K562 (cell line): ENCODE data around the gene EMC9. TPM values are rescaled to one million over a fixed set of nuclear protein-coding genes. Genes with fewer than 3 reads are reported as not detected.

Experiments used
- C11orf30 ChIP-seq: fragments of 450-650 bp; IDR thresholded peaks from 2 replicates; pipeline ENCODE4 v1.6.1; 2016; ENCODE audit warnings: low read depth, mild to moderate bottlenecking
- CAMTA2 ChIP-seq: fragments of 250-450 bp; sonication (Bioruptor Pico); conservative IDR thresholded peaks from 2 replicates; pipeline ENCODE4 v1.5.1; 2022
- DEAF1 ChIP-seq: fragments of 450-650 bp; formaldehyde crosslinking; IDR thresholded peaks from 2 replicates; pipeline ENCODE4 v1.4.0; 2020; ENCODE audit warnings: mild to moderate bottlenecking, moderate library complexity
- E2F3 ChIP-seq: fragments of 250-450 bp; sonication (Bioruptor Pico); IDR thresholded peaks from 2 replicates; pipeline ENCODE4 v1.4.0; 2020; ENCODE audit warnings: mild to moderate bottlenecking
- EGR1 ChIP-seq: fragments of 450-650 bp; conservative IDR thresholded peaks from 2 replicates; pipeline ENCODE4 v1.6.1; 2017; ENCODE audit warnings: mild to moderate bottlenecking
- JUND ChIP-seq, 2 experiments: IDR thresholded peaks; 2 replicates in 1 of 2; 3 replicates in 1 of 2; pipeline ENCODE4 v1.6.1; 2011; ENCODE audit warnings: borderline replicate concordance in 2 of 2, low read depth in 2 of 2, low read length in 2 of 2, improper control_type of control experiment in 1 of 2, missing biosample characterization in 1 of 2, missing genetic modification characterization in 1 of 2, missing genetic modification reagents in 1 of 2
- KLF1 ChIP-seq: fragments of 450-650 bp; IDR thresholded peaks from 2 replicates; pipeline ENCODE4 v1.6.1; 2016; ENCODE audit warnings: missing genetic modification characterization, missing compliant biosample characterization
- MBD1 ChIP-seq: fragments of 250-450 bp; sonication (Bioruptor Pico); IDR thresholded peaks from 2 replicates; pipeline ENCODE4 v1.8.0; 2022; ENCODE audit warnings: inconsistent platforms
- NR2F6 ChIP-seq: fragments of 450-650 bp; formaldehyde crosslinking; IDR thresholded peaks from 2 replicates; pipeline ENCODE4 v1.4.0; 2020; ENCODE audit warnings: mild to moderate bottlenecking
- PATZ1 ChIP-seq: fragments of 250-450 bp; sonication (Bioruptor Pico); IDR thresholded peaks from 2 replicates; pipeline ENCODE4 v1.5.0; 2020; ENCODE audit warnings: mild to moderate bottlenecking, borderline replicate concordance
- RUNX1 ChIP-seq: sonication (generic); IDR thresholded peaks from 2 replicates; pipeline ENCODE4 v1.6.1; 2016; ENCODE audit warnings: antibody characterized with exemption, low read depth
- SAP30 ChIP-seq: fragments of 200-600 bp; sonication (generic); IDR thresholded peaks from 2 replicates; pipeline ENCODE4 v1.6.1; 2012; ENCODE audit warnings: borderline replicate concordance, low read depth, mild to moderate bottlenecking, moderate library complexity, low read length, control low read depth, inconsistent platforms; ENCODE audit not compliant: insufficient read depth, poor library complexity, severe bottlenecking
- SLC30A9 ChIP-seq: fragments of 250-450 bp; sonication (Bioruptor Pico); IDR thresholded peaks from 2 replicates; pipeline ENCODE4 v1.8.0; 2022; ENCODE audit warnings: mild to moderate bottlenecking, moderate library complexity
- THRAP3 ChIP-seq: fragments of 450-650 bp; IDR thresholded peaks from 2 replicates; pipeline ENCODE4 v1.6.1; 2016; ENCODE audit warnings: mild to moderate bottlenecking, inconsistent platforms, borderline replicate concordance
- THRB ChIP-seq: fragments of 450-650 bp; formaldehyde crosslinking; conservative IDR thresholded peaks from 2 replicates; pipeline ENCODE4 v1.4.0; 2022; ENCODE audit warnings: mild to moderate bottlenecking, missing genetic modification characterization
- XRCC4 ChIP-seq: IDR thresholded peaks from one replicate; pipeline ENCODE4 v1.6.1; 2011; ENCODE audit not compliant: insufficient read depth, insufficient read length; ENCODE audit errors: extremely low read depth
- ZNF449 ChIP-seq: fragments of 250-450 bp; sonication (Bioruptor Pico); IDR thresholded peaks from 2 replicates; pipeline ENCODE4 v1.8.0; 2022; ENCODE audit warnings: moderate library complexity, mild to moderate bottlenecking, inconsistent platforms
- ZNF766 ChIP-seq: fragments of 200-800 bp; sonication (Bioruptor generic); conservative IDR thresholded peaks from 2 replicates; pipeline ENCODE4 v1.6.1; 2016; ENCODE audit warnings: missing genetic modification characterization, missing compliant biosample characterization
- ZNF79 ChIP-seq: fragments of 250-450 bp; sonication (Bioruptor Pico); IDR thresholded peaks from 2 replicates; pipeline ENCODE4 v1.4.0; 2020; ENCODE audit warnings: low read depth, mild to moderate bottlenecking, moderate library complexity
- polyA plus RNA-seq, 8 experiments: library from polyadenylated mRNA; depleted of rRNA in 4 of 8; stranded (reverse) in 5 of 8; unstranded in 3 of 8; fragments of >200 nt; fragmentation: Nextera tagmentation in 2 of 8; fragmentation: Illumina TruSeq in 1 of 8; extraction: Ambion mirVana in 2 of 8; extraction: Trizol in 1 of 8; gene quantifications; 2 replicates each; pipeline versions ENCODE4 v1.2.1 to v1.2.3, GENCODE V29; 2011 to 2014; ENCODE audit warnings: inconsistent platforms in 1 of 8, missing spikeins in 1 of 8
- total RNA-seq, 7 experiments: library from RNA; depleted of rRNA in 6 of 7; stranded (reverse); fragments of >200 nt in 6 of 7; fragmentation: Illumina TruSeq in 2 of 7; extraction: Trizol in 2 of 7; gene quantifications; 2 replicates each; pipeline versions ENCODE4 v1.2.1 to v1.2.3, GENCODE V29; 2011 to 2021; ENCODE audit warnings: low replicate concordance in 1 of 7

The EMC9 gene
- total and polyA plus RNA-seq, 9 of the 15 experiments (the other 6 are each of a cell fraction or from before 2014, with no cell fraction given): 3.1 to 13.2 (median 7.8) TPM

- TF ChIP-seq SAP30: peak; percentile 33
- TF ChIP-seq E2F3: no peak
- no peak for TF ChIP-seq THRB (CRISPR knock-in tag)
- TF ChIP-seq PATZ1 (CRISPR knock-in tag): no peak
- TF ChIP-seq THRAP3: no peak
- TF ChIP-seq ZNF79 (CRISPR knock-in tag): no peak
- TF ChIP-seq ZNF766 (CRISPR knock-in tag): no peak
- TF ChIP-seq DEAF1 (CRISPR knock-in tag): no peak
- no peak for TF ChIP-seq NR2F6
- no peak for TF ChIP-seq RUNX1
- TF ChIP-seq MBD1 (CRISPR knock-in tag): no peak
- no peak for TF ChIP-seq KLF1 (tag)
- TF ChIP-seq EGR1: peak; percentile 39
- TF ChIP-seq SLC30A9: no peak
- TF ChIP-seq ZNF449 (CRISPR knock-in tag): no peak
- no peak for TF ChIP-seq C11orf30
- no peak for TF ChIP-seq XRCC4
- no peak for TF ChIP-seq CAMTA2 (CRISPR knock-in tag)
- no peak for TF ChIP-seq JUND (IDR thresholded peaks at IDR 0.05; ENCODE audit: borderline replicate concordance, low read depth, low read length)
- TF ChIP-seq JUND (tag; IDR thresholded peaks at IDR 0.05; ENCODE audit: borderline replicate concordance, low read depth, low read length): no peak; the same call in 2 of the 3 replicates
Observed at GRCh38 chr14:24135834-24136683, 5.3 kb downstream of the EMC9 start, which contains the start of gene PSME1 (continued).
